GM10248 (cell line): ENCODE measurements around the gene SELENOV.

Experiments used
- CTCF ChIA-PET: fragments of 300-600 bp; sonication (Branson Sonifier 250); formaldehyde crosslinking; extraction: SDS; loops from one replicate; lab custom pipeline; 2021; ENCODE audit warnings: antibody characterized with exemption; lab: Yijun Ruan, JAX
- POLR2A ChIA-PET: fragments of 350-650 bp; sonication (Branson Sonifier 250); formaldehyde crosslinking; extraction: SDS; loops from one replicate; lab custom pipeline; 2020; ENCODE audit warnings: antibody characterized with exemption; lab: Yijun Ruan, JAX
- DNase-seq: peaks from one replicate; pipeline ENCODE4 v3.0.0; 2012; ENCODE audit errors: extremely low spot score
- TF ChIP-seq, protein P1 (sequence below): IDR thresholded peaks from 2 replicates; pipeline ENCODE4 v1.5.1; 2012; ENCODE audit warnings: mild to moderate bottlenecking, low read depth; ENCODE audit errors: extremely low read depth, missing control alignments, control extremely low read depth

SELENOV gene

GRCh38 chr19:39553082-39553652, 38.2 kb downstream of the SELENOV start:
- DNase-seq, result no peak
- TF ChIP-seq, protein P1, sequence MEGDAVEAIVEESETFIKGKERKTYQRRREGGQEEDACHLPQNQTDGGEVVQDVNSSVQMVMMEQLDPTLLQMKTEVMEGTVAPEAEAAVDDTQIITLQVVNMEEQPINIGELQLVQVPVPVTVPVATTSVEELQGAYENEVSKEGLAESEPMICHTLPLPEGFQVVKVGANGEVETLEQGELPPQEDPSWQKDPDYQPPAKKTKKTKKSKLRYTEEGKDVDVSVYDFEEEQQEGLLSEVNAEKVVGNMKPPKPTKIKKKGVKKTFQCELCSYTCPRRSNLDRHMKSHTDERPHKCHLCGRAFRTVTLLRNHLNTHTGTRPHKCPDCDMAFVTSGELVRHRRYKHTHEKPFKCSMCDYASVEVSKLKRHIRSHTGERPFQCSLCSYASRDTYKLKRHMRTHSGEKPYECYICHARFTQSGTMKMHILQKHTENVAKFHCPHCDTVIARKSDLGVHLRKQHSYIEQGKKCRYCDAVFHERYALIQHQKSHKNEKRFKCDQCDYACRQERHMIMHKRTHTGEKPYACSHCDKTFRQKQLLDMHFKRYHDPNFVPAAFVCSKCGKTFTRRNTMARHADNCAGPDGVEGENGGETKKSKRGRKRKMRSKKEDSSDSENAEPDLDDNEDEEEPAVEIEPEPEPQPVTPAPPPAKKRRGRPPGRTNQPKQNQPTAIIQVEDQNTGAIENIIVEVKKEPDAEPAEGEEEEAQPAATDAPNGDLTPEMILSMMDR, result no peak
- CTCF ChIA-PET, result interaction anchor here (0.9 to 6.8 kb wide), 4 partner anchors 44 to 291 kb away, joined by 3 to 144 read pairs (median 18); no protein-coding TSS in a partner anchor
- POLR2A ChIA-PET, result interaction anchor here (0.6 kb wide), 1 partner anchor 216 kb away, joined by 5 read pairs; no protein-coding TSS in a partner anchor

GRCh38 chr19:39554701-39555311, 39.9 kb downstream of the SELENOV start:
- ChIA-PET CTCF (interaction anchor here (1.0 to 6.8 kb wide), 3 partner anchors 73 to 289 kb away, joined by 3 to 144 read pairs (median 33); no protein-coding TSS in a partner anchor), POLR2A (no interaction called here)
- TF ChIP-seq, protein P1, result no peak
- DNase-seq, result no peak

GRCh38 chr19:39555883-39556282, 40.9 kb downstream of the SELENOV start:
- ChIA-PET CTCF (interaction anchor here (1.5 to 6.8 kb wide), 2 partner anchors 54 to 118 kb away, joined by 3 to 144 read pairs; no protein-coding TSS in a partner anchor), POLR2A (no interaction called here)
- no peak for DNase-seq
- TF ChIP-seq, protein P1, result no peak

DNA sequence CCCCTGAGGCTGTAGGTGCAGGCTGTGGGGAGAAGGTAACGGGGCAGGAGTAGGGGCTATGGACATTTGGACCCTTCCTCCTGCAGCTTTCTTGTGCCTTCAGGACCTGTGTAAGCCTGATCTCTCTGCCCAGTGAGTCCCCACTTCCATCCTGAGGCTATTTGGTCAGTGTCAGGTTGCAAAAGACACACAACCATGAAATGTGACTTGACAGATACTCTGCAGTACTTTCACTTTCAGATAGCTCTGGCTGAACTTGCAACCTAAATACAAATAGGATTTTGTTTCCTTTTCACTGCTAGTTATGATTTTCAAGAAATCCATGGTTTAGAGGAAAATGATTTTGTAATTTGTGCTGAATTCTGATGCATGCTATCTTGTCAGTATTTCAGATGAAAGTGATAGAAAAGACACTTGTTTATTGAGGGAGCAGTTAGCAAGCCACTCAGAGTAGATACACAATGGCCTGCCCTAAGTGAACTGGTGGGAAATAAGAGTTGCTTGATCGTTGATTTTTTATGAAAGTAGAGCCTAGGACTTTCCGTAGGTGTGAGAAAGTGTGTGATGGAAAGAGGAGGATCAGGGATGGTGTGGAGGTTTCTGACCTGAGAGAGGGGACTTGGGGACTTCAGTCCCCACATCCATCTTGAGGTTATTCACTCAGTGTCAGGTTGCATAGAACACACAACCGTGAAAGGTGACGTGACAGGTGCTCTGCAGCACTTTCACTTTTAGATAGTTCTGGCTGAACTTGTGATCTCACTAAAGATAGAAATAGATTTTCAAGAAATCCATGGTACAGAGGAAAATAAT, 43.1 kb downstream of the SELENOV start:
- CTCF ChIA-PET, result interaction anchor here (1.3 to 4.3 kb wide), 2 partner anchors 13 to 114 kb away, joined by 3 to 22 read pairs; no protein-coding TSS in a partner anchor
- POLR2A ChIA-PET, result no interaction called here

GRCh38 chr19:39558624-39559117, 43.7 kb downstream of the SELENOV start:
- TF ChIP-seq, protein P1, result no peak
- ChIA-PET POLR2A (no interaction called here), CTCF (interaction anchor here (4.3 kb wide), 1 partner anchor 113 kb away, joined by 22 read pairs; no protein-coding TSS in a partner anchor)
- DNase-seq, result no peak

More for the DNA sequence above, 43.1 kb downstream of the SELENOV start:
- DNase-seq, result peak; percentile 38
- TF ChIP-seq, protein P1, result no peak

DNA sequence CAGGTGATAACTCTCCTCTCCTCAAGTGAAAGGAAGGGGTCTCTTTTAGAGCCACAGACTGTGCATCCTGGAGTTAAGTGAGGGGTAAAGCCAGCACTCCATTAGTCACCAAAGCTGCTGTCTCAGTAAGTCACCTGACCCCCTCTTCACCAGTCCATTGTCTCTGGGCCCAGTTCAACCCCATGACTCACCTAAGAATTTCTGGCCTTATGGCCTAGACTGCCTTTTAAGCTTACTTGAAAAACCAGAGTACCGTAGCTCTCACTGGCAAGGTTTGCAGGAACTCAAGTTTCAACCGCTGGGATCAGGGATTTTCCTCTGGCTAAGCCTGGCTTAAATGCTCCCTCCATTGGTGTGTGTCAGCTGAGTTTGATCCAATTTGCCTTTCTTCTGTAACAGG, 48.5 kb downstream of the SELENOV start:
- TF ChIP-seq, protein P1, result no peak
- CTCF ChIA-PET, result interaction anchor here (1.0 to 3.2 kb wide), 2 partner anchors 12 to 108 kb away, joined by 3 to 16 read pairs; no protein-coding TSS in a partner anchor
- DNase-seq, result no peak
- POLR2A ChIA-PET, result no interaction called here
